Heart left ventricle (tissue), 16 donors: ENCODE measurements around the gene TAPBPL. TPM values are rescaled to one million over a fixed set of nuclear protein-coding genes. Genes with fewer than 3 reads are reported as not detected.
"Not testable (repeated sequence)": the region's sequence is repeated elsewhere in the genome, so short reads cannot be mapped to it uniquely, and the experiment has no call there.

Source experiments
- ATAC-seq, 4 donors: fragments of 200-7000 bp; cut with Tn5 transposase; one replicate each; pipeline ENCODE4 v1.9.1; 2020 to 2022; ENCODE audit warnings: moderate library complexity in 4 of 4, mild to moderate bottlenecking in 3 of 4, moderate number of reproducible peaks in 1 of 4
- DNase-seq, 5 donors: peaks; one replicate each; pipeline ENCODE4 v3.0.0-alpha.2; 2020
- H3K27ac ChIP-seq, 12 donors: fragments of 200-600 bp; sonication (generic) in 4 of 12; one replicate each; pipeline versions ENCODE4 v1.5.0 to v1.8.0; 2016 to 2022; ENCODE audit warnings: mild to moderate bottlenecking in 2 of 12
- H3K27me3 ChIP-seq, 9 donors: fragments of 200-600 bp; sonication (generic) in 2 of 9; one replicate each; pipeline versions ENCODE4 v1.5.1 to v1.8.0; 2016 to 2022; ENCODE audit warnings: mild to moderate bottlenecking in 3 of 9
- H3K36me3 ChIP-seq, 9 donors: fragments of 200-600 bp; sonication (generic) in 2 of 9; one replicate each; pipeline versions ENCODE4 v1.5.0 to v1.8.0; 2018 to 2022; ENCODE audit warnings: mild to moderate bottlenecking in 2 of 9
- H3K4me1 ChIP-seq, 12 donors: fragments of 200-600 bp; sonication (generic) in 4 of 12; one replicate each; pipeline versions ENCODE4 v1.5.0 to v1.8.0; 2016 to 2022; ENCODE audit warnings: mild to moderate bottlenecking in 3 of 12
- H3K4me3 ChIP-seq, 12 donors: fragments of 200-600 bp; sonication (generic) in 4 of 12; one replicate each; pipeline versions ENCODE4 v1.5.0 to v1.8.0; 2017 to 2022; ENCODE audit warnings: mild to moderate bottlenecking in 9 of 12, moderate library complexity in 4 of 12
- H3K9me3 ChIP-seq, 12 donors: fragments of 200-600 bp; sonication (generic) in 4 of 12; one replicate each; pipeline versions ENCODE4 v1.5.0 to v1.8.0; 2016 to 2022; ENCODE audit warnings: mild to moderate bottlenecking in 1 of 12
- POLR2A ChIP-seq, 2 donors: fragments of 450-650 bp; IDR thresholded peaks; one replicate each; pipeline ENCODE4 v1.6.1; 2017; ENCODE audit warnings: antibody characterized with exemption in 2 of 2, mild to moderate bottlenecking in 2 of 2, moderate library complexity in 2 of 2
- WGBS, 4 donors: extraction: QIAGEN DNeasy Blood & Tissue Kit in 2 of 4; methylation state at CpG; one replicate each; pipeline versions ENCODE4 v1.1.5 to v1.1.7; 2013 to 2018; 5-methylcytosine and 5-hydroxymethylcytosine counted together
- intact Hi-C, 10 donors: fragments of 100-400 bp; cut with DNase I; formaldehyde crosslinking; loops; one replicate each; pipeline versions ENCODE4 v1.11.1 to v1.14.2; 2022
- polyA plus RNA-seq, 2 donors: library from polyadenylated mRNA; stranded (reverse); fragments of 200-250 nt; gene quantifications; one replicate each; pipeline ENCODE4 v1.2.3, GENCODE V29; 2013
- total RNA-seq, 9 donors: library from RNA; depleted of rRNA in 2 of 9; stranded (reverse); fragments of >200 nt in 2 of 9; fragmentation: NEBNext Ultra II Directional in 3 of 9; extraction: Animal tissue kit (Norgen Biotek cat#: 25700) in 3 of 9; gene quantifications; one replicate each; pipeline versions ENCODE4 v1.1.0 to v1.2.4, GENCODE V29; 2016 to 2023
- TF ChIP-seq, protein P1 (sequence below), 12 donors: fragments of 200-600 bp; sonication (generic) in 4 of 12; IDR thresholded peaks; one replicate each; pipeline versions ENCODE4 v1.5.0 to v1.8.0; 2018 to 2022; ENCODE audit warnings: antibody characterized with exemption in 12 of 12, mild to moderate bottlenecking in 5 of 12
- donor health status: ischemic (EF 13 %, LVEDD 7.1; RV severe dilation, severe dysfunction).
- donor health status: healthy with polysubstance abuse.
- donor health status: DM: no; HTN: yes; CAD: no.
- donor health status: DM: no; HTN: no; CAD: no.
- donor health status: ischemic (EF 25% LVEDD 6.9; RV normal size, moderate dysfunction).
- donor health status: ischemic (EF 25% LVEDD 5.7; RV mildly dilated, moderate dysfunction).
- donor health status: healthy.
- donor health status: DM: yes; HTN: yes; CAD: no.
- donor health status: ischemic (EF 35%, LVEDD 5.7; RV mildly dilated, moderate dysfunction).
- donor health status: nonischemic (EF 11% LVEDD 7.7; RV severe dilation, severe dysfunction).
- donor health status: DM: yes; HTN: yes; CAD: no.
- donor health status: PGD.
- donor health status: ischemic (EF 29% LVEDD 5.4; RV normal size, mild dysfunction).
- donor health status: nonischemic (EF 23%, LVEDD 6.1; RV moderate dilation, normal function).

The TAPBPL gene
- total and polyA plus RNA-seq, 11 donors, result 5.4 to 55.6 (median 13.9) TPM

DNA sequence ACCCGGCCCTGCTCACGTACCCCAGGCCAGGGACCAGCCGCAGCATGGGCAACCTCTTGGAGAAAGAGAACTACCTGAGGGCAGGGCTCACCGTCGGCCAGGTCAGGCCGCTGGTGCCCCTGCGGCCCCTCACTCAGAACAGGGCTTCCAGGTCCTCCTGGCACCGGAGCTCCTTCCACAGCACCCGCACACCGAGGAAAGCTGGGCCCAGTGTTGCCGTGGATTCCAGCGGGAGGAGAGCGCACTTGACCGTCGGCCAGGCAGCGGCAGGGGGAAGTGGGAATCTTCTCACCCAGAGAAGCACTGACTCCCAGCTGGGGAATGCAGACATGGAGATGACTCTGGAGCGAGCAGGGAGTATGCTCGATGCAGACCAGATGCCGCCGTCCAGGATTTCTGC, 26.6 kb downstream of the TAPBPL start:
- no peak for DNase-seq
- no peak overlapping the region for H3K4me3 ChIP-seq
- H3K4me1 ChIP-seq, result peaks cover 0 to 5% (median 0%) of the 10 kb centered on the region in 12 donors
- TF ChIP-seq, protein P1, sequence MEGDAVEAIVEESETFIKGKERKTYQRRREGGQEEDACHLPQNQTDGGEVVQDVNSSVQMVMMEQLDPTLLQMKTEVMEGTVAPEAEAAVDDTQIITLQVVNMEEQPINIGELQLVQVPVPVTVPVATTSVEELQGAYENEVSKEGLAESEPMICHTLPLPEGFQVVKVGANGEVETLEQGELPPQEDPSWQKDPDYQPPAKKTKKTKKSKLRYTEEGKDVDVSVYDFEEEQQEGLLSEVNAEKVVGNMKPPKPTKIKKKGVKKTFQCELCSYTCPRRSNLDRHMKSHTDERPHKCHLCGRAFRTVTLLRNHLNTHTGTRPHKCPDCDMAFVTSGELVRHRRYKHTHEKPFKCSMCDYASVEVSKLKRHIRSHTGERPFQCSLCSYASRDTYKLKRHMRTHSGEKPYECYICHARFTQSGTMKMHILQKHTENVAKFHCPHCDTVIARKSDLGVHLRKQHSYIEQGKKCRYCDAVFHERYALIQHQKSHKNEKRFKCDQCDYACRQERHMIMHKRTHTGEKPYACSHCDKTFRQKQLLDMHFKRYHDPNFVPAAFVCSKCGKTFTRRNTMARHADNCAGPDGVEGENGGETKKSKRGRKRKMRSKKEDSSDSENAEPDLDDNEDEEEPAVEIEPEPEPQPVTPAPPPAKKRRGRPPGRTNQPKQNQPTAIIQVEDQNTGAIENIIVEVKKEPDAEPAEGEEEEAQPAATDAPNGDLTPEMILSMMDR (IDR thresholded peaks at IDR 0.05), result no peak
- no peak for TF ChIP-seq POLR2A (IDR thresholded peaks at IDR 0.05)
- no peak for ATAC-seq
- intact Hi-C loops, result no loop called here
- 87 to 96% (median 88%) methylated on average over 5 to 20 of the region's 20 CpGs for WGBS, 4 donors
- H3K36me3 ChIP-seq, result no peaks in the 10 kb centered on the region
- no peak overlapping the region for H3K27ac ChIP-seq
- no peaks in the 10 kb centered on the region for H3K9me3 ChIP-seq
- no peaks in the 10 kb centered on the region for H3K27me3 ChIP-seq

DNA sequence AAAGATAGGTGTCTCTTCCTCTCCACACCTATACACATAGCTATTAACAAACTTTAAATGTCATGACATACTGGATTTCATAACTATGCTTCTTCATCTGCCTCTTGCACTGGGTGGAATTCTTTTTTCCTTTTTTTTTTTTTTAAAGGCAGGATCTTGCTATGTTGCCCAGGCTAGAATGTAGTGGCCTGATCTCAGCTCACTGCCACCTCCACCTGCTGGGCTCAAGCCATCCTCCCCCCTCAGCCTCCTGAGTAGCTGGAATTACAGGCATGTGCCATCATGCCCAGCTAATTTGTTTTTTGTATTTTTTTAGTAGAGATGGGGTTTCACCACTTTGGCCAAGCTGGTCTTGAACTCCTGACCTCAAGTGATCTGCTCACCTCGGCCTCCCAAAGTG, 36.4 kb downstream of the TAPBPL start:
- no peak for TF ChIP-seq POLR2A (IDR thresholded peaks at IDR 0.05)
- TF ChIP-seq, protein P1 (IDR thresholded peaks at IDR 0.05), result no peak
- Histone ChIP-seq H3K9me3 (no peaks in the 10 kb centered on the region), H3K27ac (no peak overlapping the region), H3K36me3 (peaks cover 0 to 17% (median 9%) of the 10 kb centered on the region in 9 donors), H3K4me1 (peaks cover 0 to 12% (median 8%) of the 10 kb centered on the region in 12 donors), H3K27me3 (no peaks in the 10 kb centered on the region), H3K4me3 (no peak overlapping the region)
- 88 to 93% (median 93%) methylated on average over 1 of the region's 1 CpG for WGBS, 4 donors
- ATAC-seq (no peak), DNase-seq (no peak)
- intact Hi-C loops, result no loop called here

DNA sequence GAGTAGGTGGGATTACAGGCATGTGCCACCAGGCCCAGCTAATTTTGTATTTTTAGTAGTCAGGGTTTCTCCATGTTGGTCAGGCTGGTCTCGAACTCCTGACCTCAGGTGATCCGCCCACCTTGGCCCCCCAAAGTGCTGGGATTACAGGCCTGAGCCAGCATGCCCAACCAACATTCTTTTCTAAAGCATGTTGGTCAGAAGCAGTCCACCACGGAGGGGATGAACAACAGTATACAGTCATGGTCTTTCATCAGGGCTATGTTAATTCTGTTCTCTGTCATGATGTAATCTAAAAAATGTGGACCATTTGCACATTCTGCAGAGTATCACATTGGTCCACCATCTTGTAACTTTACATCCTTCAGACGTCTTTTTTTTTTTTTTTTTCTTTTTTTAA, 37.6 kb downstream of the TAPBPL start:
- no peak for TF ChIP-seq POLR2A (IDR thresholded peaks at IDR 0.05)
- TF ChIP-seq, protein P1 (IDR thresholded peaks at IDR 0.05), result no peak
- Histone ChIP-seq H3K36me3 (peaks cover 0 to 17% (median 9%) of the 10 kb centered on the region in 9 donors), H3K9me3 (no peaks in the 10 kb centered on the region), H3K27me3 (no peaks in the 10 kb centered on the region), H3K4me1 (peaks cover 0 to 15% (median 11%) of the 10 kb centered on the region in 12 donors), H3K4me3 (no peak overlapping the region), H3K27ac (no peak overlapping the region)
- ATAC-seq (no peak), DNase-seq (no peak)
- intact Hi-C loops, result no loop called here
- 63 to 71% (median 68%) methylated on average over 4 of the region's 4 CpGs for WGBS, 4 donors

DNA sequence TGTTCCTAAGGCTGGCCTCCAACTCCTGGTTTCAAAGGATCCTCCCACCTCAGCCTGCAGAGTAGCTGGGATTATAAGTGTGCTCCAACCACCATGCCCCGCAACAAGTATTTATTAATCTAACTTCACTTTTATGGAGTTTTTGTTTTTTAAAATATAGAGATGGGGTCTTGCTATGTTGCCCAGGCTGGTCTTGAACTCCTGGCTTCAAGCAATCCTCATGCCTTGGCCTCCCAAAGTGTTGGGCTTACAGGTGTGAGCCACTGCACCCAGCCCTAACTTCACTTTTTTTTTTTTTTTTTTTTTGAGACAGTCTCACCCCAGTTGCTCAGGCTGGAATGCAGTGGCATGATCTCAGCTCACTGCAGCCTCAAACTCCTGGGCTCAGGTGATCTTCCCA, 38.8 kb downstream of the TAPBPL start:
- not testable (repeated sequence) for H3K4me3 ChIP-seq, ATAC-seq, H3K27ac ChIP-seq, DNase-seq, H3K9me3 ChIP-seq, H3K27me3 ChIP-seq
- intact Hi-C loops, result loop anchor here in 5 of 10 donors (5.0 kb wide), 1 partner anchor 42 kb away; the partner anchor contains the start of gene GAPDH (in 5 of the 5)
- 95 to 100% (median 100%) methylated on average over 1 of the region's 1 CpG for WGBS, 4 donors
- H3K4me1 ChIP-seq, result peaks cover 0 to 27% (median 20%) of the 10 kb centered on the region in 12 donors
- peaks cover 0 to 21% (median 12%) of the 10 kb centered on the region in 9 donors for H3K36me3 ChIP-seq
